Keratinocyte (primary cell): ENCODE results near the gene LRCOL1. TPM values are rescaled to one million over a fixed set of nuclear protein-coding genes. Genes with fewer than 3 reads are reported as not detected.

ENCODE experiments used
- DNase-seq: peaks from one replicate; pipeline ENCODE4 v3.0.0-alpha.2; 2011; ENCODE audit warnings: low read depth, missing footprints, low spot score
- FAIRE-seq: peaks from 2 replicates; lab custom pipeline; 2011; peaks lifted over from hg19 to GRCh38; lab: Jason Lieb, UNC
- H2AFZ ChIP-seq: 2 replicates; pipeline ENCODE4 v1.6.0; 2012; ENCODE audit warnings: low read length, control low read depth, inconsistent platforms; ENCODE audit not compliant: control insufficient read depth
- H3K27ac ChIP-seq: 2 replicates; pipeline ENCODE4 v1.5.1; 2011; ENCODE audit warnings: low read length; ENCODE audit not compliant: control insufficient read depth, insufficient read depth
- H3K27me3 ChIP-seq: 3 replicates; pipeline ENCODE4 v1.6.0; 2011; ENCODE audit warnings: low read length; ENCODE audit not compliant: control insufficient read depth, insufficient read depth; ENCODE audit errors: extremely low read depth
- H3K36me3 ChIP-seq, 2 experiments: 2 replicates in 1 of 2; 3 replicates in 1 of 2; pipeline ENCODE4 v1.5.1; 2011; ENCODE audit warnings: low read length in 2 of 2, mild to moderate bottlenecking in 1 of 2; ENCODE audit not compliant: control insufficient read depth in 2 of 2, insufficient read depth in 2 of 2; ENCODE audit errors: extremely low read depth in 1 of 2
- H3K4me1 ChIP-seq: 3 replicates; pipeline ENCODE4 v1.5.1; 2011; ENCODE audit warnings: low read length; ENCODE audit not compliant: control insufficient read depth, insufficient read depth; ENCODE audit errors: extremely low read depth
- H3K4me2 ChIP-seq: 3 replicates; pipeline ENCODE4 v1.6.0; 2011; ENCODE audit warnings: low read depth, low read length; ENCODE audit not compliant: control insufficient read depth, insufficient read depth; ENCODE audit errors: extremely low read depth
- H3K4me3 ChIP-seq, 3 experiments: fragments of 200-600 bp in 1 of 3; sonication (generic) in 1 of 3; 2 replicates in 2 of 3; 3 replicates in 1 of 3; pipeline ENCODE4 v1.5.1; 2011 to 2016; ENCODE audit warnings: low read length in 3 of 3, mild to moderate bottlenecking in 3 of 3, control low read depth in 2 of 3, inconsistent platforms in 1 of 3, low read depth in 1 of 3, mixed read lengths in 1 of 3, mixed run types in 1 of 3, moderate library complexity in 1 of 3; ENCODE audit not compliant: control insufficient read depth in 2 of 3, insufficient read depth in 2 of 3; ENCODE audit errors: extremely low read depth in 1 of 3
- H3K79me2 ChIP-seq: 2 replicates; pipeline ENCODE4 v1.6.0; 2012; ENCODE audit warnings: low read length; ENCODE audit not compliant: control insufficient read depth, insufficient read depth
- H3K9ac ChIP-seq: 3 replicates; pipeline ENCODE4 v1.6.0; 2011; ENCODE audit warnings: low read length; ENCODE audit not compliant: control insufficient read depth, insufficient read depth; ENCODE audit errors: extremely low read depth
- H3K9me1 ChIP-seq: 3 replicates; pipeline ENCODE4 v1.6.0; 2011; ENCODE audit warnings: low read length; ENCODE audit not compliant: control insufficient read depth, insufficient read depth; ENCODE audit errors: extremely low read depth
- H3K9me3 ChIP-seq: 2 replicates; pipeline ENCODE4 v1.5.1; 2012; ENCODE audit warnings: low read depth, low read length; ENCODE audit not compliant: control insufficient read depth
- H4K20me1 ChIP-seq: 3 replicates; pipeline ENCODE4 v1.6.0; 2011; ENCODE audit warnings: low read length; ENCODE audit not compliant: control insufficient read depth, insufficient read depth; ENCODE audit errors: extremely low read depth
- EZH2 ChIP-seq: IDR thresholded peaks from one replicate; pipeline ENCODE4 v1.6.1; 2012; ENCODE audit warnings: inconsistent platforms, mild to moderate bottlenecking, low read length, moderate library complexity
- dilution Hi-C: fragments of 300-500 bp; cut with MboI; formaldehyde crosslinking; loops from one replicate; pipeline ENCODE4 v1.7.0; 2020; ENCODE audit warnings: low sequenced_read_pairs; ENCODE audit not compliant: extremely low pct_ligation_motif_present
- polyA plus RNA-seq, 5 experiments: library from polyadenylated mRNA; depleted of rRNA in 3 of 5; stranded (reverse) in 3 of 5; stranded (forward) in 1 of 5; unstranded in 1 of 5; fragments of >200 nt; gene quantifications; 1 replicate in 1 of 5; 2 replicates in 3 of 5; 3 replicates in 1 of 5; pipeline versions ENCODE4 v1.2.1 to v1.2.3, GENCODE V29; 2011 to 2012; ENCODE audit warnings: missing spikeins in 2 of 5, low read depth in 1 of 5, low replicate concordance in 1 of 5
- TF ChIP-seq, protein P1 (sequence below), 3 experiments: IDR thresholded peaks in 1 of 3; conservative IDR thresholded peaks in 1 of 3; optimal IDR thresholded peaks in 1 of 3; 2 replicates in 2 of 3; 3 replicates in 1 of 3; pipeline versions ENCODE3 to v1.5.1; 2011; ENCODE audit warnings: low read length in 3 of 3, mild to moderate bottlenecking in 3 of 3, moderate library complexity in 2 of 3, control low read depth in 1 of 3, inconsistent platforms in 1 of 3; ENCODE audit not compliant: insufficient read depth in 2 of 3; ENCODE audit errors: extremely low read depth in 1 of 3

Gene LRCOL1
- polyA plus RNA-seq, 1 donor (not counting 4 experiments of a cell fraction or from before 2014, with no cell fraction given) = not detected

DNA sequence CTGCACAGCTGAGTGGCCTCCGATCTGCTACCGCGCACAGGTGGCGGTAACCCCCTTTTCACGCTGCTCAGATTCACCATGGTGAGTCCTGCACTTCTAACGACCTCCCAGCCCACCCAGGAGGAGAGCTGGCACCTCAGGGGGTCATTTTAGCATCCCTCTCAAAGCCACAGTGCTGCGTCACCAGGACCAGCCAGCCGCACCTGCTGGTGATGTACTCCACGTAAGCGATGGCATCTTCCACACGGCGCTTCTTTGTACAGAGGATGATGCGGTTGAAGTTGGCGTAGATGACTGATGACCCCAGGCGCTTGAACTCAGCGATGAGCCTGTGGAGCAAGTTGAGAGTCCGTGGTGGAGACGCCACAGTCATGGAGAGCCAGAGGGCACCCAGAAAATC is 27.4 kb upstream of the LRCOL1 start:
- Histone ChIP-seq H3K79me2 (no peaks in the 10 kb centered on the region), H3K27ac (no peak overlapping the region), H3K36me3 (peaks cover 21 to 31% of the 10 kb centered on the region in 2 experiments), H3K27me3 (no peaks in the 10 kb centered on the region), H3K4me3 (no peak overlapping the region), H3K9ac (no peak overlapping the region), H2AFZ (no peak overlapping the region), H3K9me1 (no peaks in the 10 kb centered on the region), H4K20me1 (peaks cover 4% of the 10 kb centered on the region), H3K9me3 (no peaks in the 10 kb centered on the region), H3K4me2 (no peak overlapping the region), H3K4me1 (no peaks in the 10 kb centered on the region)
- dilution Hi-C loops = no loop called here
- DNase-seq (no peak), FAIRE-seq (no peak)
- no peak for TF ChIP-seq EZH2
- TF ChIP-seq, protein P1, sequence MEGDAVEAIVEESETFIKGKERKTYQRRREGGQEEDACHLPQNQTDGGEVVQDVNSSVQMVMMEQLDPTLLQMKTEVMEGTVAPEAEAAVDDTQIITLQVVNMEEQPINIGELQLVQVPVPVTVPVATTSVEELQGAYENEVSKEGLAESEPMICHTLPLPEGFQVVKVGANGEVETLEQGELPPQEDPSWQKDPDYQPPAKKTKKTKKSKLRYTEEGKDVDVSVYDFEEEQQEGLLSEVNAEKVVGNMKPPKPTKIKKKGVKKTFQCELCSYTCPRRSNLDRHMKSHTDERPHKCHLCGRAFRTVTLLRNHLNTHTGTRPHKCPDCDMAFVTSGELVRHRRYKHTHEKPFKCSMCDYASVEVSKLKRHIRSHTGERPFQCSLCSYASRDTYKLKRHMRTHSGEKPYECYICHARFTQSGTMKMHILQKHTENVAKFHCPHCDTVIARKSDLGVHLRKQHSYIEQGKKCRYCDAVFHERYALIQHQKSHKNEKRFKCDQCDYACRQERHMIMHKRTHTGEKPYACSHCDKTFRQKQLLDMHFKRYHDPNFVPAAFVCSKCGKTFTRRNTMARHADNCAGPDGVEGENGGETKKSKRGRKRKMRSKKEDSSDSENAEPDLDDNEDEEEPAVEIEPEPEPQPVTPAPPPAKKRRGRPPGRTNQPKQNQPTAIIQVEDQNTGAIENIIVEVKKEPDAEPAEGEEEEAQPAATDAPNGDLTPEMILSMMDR (optimal IDR thresholded peaks at IDR 0.05 in 1 of 3, IDR thresholded peaks at IDR 0.05 in 1 of 3, conservative IDR thresholded peaks at IDR 0.05 in 1 of 3; ENCODE audit: extremely low read depth in 1 of 3, insufficient read depth in 2 of 3, low read length in 3 of 3) = no peak

DNA sequence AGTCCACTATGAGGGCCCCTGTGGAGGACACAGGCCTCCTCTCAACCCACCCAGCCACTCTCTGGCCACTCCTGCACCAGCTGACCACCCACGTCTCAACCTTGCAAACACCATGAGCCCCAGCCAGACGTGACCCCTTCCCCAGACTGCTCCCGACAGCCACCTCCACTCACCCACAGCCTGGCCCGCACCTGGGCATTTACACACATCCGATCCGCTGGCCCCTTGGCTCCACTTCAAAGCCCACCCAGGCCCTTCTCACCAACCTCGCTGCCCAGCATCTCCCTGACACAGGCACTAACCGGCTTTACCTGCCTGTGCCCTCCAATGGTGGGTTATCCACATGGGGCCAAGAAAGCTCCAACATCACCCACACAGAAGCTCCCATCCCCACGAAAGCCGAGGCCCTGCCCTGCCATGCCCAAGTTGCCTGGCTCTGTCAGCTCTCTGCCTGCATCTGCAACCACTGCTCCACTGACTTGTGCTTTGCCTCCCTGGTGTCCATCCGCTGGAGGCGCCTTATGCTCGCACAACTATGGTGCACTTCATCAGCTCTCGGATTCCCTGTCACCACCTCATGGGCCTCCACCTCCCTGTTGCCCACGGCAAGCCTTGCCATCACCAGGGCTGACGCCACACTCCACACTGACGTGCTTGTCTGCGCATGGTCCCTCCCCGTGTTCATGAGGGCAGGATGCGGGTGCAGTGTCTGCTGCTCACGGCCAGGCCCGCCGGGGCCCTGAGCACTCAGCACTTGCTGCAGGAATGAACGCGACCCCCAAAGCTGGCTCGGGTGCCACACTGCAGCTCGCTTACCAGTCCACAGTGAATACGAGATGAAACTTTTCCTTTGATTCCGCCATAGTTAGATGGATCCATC is 24.9 kb upstream of the LRCOL1 start:
- Histone ChIP-seq H3K9me3 (no peaks in the 10 kb centered on the region), H3K9me1 (no peaks in the 10 kb centered on the region), H3K27ac (no peak overlapping the region), H4K20me1 (peaks cover 2% of the 10 kb centered on the region), H3K79me2 (no peaks in the 10 kb centered on the region), H3K4me3 (no peak overlapping the region), H3K36me3 (peaks cover 13 to 46% of the 10 kb centered on the region in 2 experiments), H3K4me1 (no peaks in the 10 kb centered on the region), H3K9ac (no peak overlapping the region), H3K4me2 (no peak overlapping the region), H3K27me3 (no peaks in the 10 kb centered on the region), H2AFZ (no peak overlapping the region)
- dilution Hi-C loops = no loop called here
- FAIRE-seq = no peak
- no peak for TF ChIP-seq EZH2
- TF ChIP-seq, protein P1 (optimal IDR thresholded peaks at IDR 0.05 in 1 of 3, IDR thresholded peaks at IDR 0.05 in 1 of 3, conservative IDR thresholded peaks at IDR 0.05 in 1 of 3; ENCODE audit: extremely low read depth in 1 of 3, insufficient read depth in 2 of 3, low read length in 3 of 3) = no peak
- no peak for DNase-seq
